ENCODE measurements around the gene CYP2F1. TPM values are rescaled to one million over a fixed set of nuclear protein-coding genes. Genes with fewer than 3 reads are reported as not detected.

The CYP2F1 gene
- total RNA-seq, 1 experiment from 2014 or later = not detected

DNA sequence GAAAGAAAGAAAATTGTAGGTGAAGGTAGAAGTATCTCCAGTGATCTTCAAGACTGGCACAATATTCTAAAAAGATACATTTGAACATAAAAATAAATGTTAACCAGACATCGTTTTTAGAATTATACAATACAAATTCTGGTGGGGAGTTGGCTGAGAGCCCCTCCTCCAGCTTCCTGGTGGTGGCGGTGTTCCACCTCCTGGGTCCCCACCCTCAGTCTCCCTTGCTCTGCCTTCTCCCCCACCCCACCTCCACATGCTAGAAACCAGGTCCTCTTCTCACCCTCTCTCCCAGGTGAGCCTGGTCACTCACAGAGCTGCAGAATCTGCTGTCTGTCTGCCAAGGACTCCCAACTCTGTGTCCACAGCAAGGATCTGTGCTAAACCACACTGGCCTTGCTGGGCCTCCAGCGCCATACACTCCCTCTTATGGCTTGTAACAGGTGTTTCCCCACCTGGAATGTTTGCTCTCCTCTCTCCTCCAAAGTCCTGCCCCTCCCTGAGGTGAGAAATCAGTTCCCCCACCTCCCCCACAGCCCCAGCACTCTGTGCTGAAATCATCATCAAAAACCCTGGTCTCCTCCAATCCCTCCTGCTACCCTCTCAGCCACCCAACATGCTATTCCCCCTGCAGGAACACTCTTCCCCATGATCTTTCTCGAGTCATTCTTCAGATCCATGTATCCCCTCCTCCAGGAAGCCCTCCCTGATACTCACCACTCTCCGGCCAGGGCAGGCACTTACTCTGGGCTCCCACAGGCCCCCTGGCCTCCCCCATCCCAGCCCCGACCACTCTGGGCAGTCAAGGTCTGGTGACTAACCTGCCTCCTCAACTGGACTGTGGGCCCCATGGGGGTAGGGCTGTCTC lies 58.3 kb downstream of the CYP2F1 start:
- H3K4me1 Mint-ChIP-seq (ENCODE audit: low read depth, unreplicated experiment) = peaks cover 37% of the 10 kb centered on the region
- no peaks in the 10 kb centered on the region for H3K9me3 Mint-ChIP-seq (ENCODE audit: low read depth, unreplicated experiment)
- H3K4me3 Mint-ChIP-seq (ENCODE audit: low read depth, unreplicated experiment) = no peak overlapping the region
- intact Hi-C loops (cut with micrococcal nuclease; ENCODE audit: unreplicated experiment) = no loop called here
- no peaks in the 10 kb centered on the region for H3K27me3 Mint-ChIP-seq (ENCODE audit: unreplicated experiment)
- TF ChIP-seq, protein P1, sequence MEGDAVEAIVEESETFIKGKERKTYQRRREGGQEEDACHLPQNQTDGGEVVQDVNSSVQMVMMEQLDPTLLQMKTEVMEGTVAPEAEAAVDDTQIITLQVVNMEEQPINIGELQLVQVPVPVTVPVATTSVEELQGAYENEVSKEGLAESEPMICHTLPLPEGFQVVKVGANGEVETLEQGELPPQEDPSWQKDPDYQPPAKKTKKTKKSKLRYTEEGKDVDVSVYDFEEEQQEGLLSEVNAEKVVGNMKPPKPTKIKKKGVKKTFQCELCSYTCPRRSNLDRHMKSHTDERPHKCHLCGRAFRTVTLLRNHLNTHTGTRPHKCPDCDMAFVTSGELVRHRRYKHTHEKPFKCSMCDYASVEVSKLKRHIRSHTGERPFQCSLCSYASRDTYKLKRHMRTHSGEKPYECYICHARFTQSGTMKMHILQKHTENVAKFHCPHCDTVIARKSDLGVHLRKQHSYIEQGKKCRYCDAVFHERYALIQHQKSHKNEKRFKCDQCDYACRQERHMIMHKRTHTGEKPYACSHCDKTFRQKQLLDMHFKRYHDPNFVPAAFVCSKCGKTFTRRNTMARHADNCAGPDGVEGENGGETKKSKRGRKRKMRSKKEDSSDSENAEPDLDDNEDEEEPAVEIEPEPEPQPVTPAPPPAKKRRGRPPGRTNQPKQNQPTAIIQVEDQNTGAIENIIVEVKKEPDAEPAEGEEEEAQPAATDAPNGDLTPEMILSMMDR (IDR thresholded peaks at IDR 0.05; ENCODE audit: unreplicated experiment) = no peak
- H3K36me3 Mint-ChIP-seq (ENCODE audit: insufficient read depth, unreplicated experiment) = peaks cover 14% of the 10 kb centered on the region
- DNase-seq = peak; percentile 25
- CTCF ChIA-PET = interaction anchor here (0.7 kb wide), 3 partner anchors 23 to 277 kb away, joined by 3 to 10 read pairs (median 3); no protein-coding TSS in a partner anchor
- no TSS peak for BruUV-seq (replicated peaks)
- no peak overlapping the region for H3K27ac Mint-ChIP-seq (ENCODE audit: unreplicated experiment)

DNA sequence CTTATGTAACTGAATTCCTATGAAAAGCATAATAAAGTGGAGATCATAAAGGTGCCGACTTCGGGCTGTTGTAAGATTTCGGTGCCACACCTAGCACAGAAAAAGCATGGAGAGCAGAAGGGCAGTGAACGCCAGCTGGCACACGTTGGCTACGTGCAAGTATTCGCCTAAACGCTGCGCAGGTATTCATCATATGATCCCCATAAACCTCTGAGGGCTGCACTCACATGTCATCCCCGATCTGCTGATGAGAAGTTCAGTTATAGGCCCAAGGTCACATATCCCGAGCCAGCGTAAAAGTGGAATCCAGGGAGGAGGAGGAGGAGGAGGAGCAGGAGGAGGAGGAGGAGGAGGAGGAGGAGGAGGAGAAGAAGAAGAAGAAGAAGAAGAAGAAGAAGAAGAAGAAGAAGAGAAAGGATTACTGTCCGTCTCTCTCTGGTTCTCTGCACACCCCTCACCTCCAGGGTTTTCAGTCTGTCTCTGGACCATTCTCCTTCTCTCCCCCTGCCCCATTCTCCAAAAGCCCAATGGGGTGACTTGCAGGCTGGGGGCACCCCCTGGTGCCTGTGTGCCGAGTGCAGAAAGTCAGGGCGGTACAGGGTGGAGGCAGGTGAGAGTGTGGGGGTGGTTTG lies 60.2 kb downstream of the CYP2F1 start:
- no peaks in the 10 kb centered on the region for H3K9me3 Mint-ChIP-seq (ENCODE audit: low read depth, unreplicated experiment)
- H3K36me3 Mint-ChIP-seq (ENCODE audit: insufficient read depth, unreplicated experiment) = peaks cover 14% of the 10 kb centered on the region
- no peak for DNase-seq
- H3K4me1 Mint-ChIP-seq (ENCODE audit: low read depth, unreplicated experiment) = peaks cover 37% of the 10 kb centered on the region
- no peak overlapping the region for H3K27ac Mint-ChIP-seq (ENCODE audit: unreplicated experiment)
- TF ChIP-seq, protein P1 (IDR thresholded peaks at IDR 0.05; ENCODE audit: unreplicated experiment) = no peak
- no TSS peak for BruUV-seq (replicated peaks)
- CTCF ChIA-PET = no interaction called here
- no peaks in the 10 kb centered on the region for H3K27me3 Mint-ChIP-seq (ENCODE audit: unreplicated experiment)
- intact Hi-C loops (cut with micrococcal nuclease; ENCODE audit: unreplicated experiment) = no loop called here
- H3K4me3 Mint-ChIP-seq (ENCODE audit: low read depth, unreplicated experiment) = no peak overlapping the region

DNA sequence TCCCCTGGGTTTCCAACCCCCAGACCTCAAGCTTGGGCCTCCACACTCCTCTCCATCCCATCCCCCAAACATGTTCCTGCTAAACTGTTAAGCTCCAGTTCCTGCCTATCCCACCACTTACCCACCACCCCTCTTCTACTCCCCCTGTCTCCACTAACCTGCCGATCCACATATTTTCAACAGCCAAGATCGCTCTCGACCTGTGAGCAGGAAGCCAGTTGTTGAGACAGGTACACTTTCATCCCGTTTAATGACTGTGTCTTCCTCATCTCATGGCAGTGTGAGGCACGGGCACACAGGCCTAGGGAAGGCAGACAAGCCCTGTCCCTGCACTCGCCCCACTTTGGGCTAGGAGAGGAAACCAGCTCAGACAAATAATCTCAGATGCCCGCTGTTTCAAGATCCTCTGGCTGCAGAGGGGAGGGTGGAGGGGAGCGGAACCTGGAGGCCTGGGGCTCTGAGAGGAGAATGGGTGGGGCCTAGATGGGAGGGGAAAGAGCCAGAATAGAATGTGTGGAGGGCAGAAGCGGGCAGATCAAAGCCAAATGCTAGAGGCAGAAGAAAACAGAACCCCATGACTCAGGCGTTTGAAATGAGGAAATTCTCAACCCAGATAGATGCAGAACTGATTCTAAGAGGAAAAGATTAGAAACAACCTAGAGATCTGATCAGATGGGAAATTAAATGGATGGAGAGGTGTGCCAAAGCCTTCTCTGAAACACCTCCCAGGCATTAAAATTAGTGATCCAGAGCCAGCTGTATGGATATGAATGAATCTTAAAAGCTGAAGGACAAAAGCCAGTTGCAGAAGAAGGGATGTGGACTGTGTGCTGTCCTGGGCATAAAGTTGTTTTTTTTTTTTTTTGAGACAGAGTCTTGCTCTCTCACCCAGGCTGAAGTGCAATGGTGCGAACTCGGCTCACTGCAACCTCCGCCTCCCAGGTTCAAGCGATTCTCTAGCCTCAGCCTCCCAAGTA lies 61.9 kb downstream of the CYP2F1 start:
- DNase-seq = peak; percentile 92
- H3K4me3 Mint-ChIP-seq (ENCODE audit: low read depth, unreplicated experiment) = peak overlapping the region; percentile 44
- intact Hi-C loops (cut with micrococcal nuclease; ENCODE audit: unreplicated experiment) = no loop called here
- TF ChIP-seq, protein P1 (IDR thresholded peaks at IDR 0.05; ENCODE audit: unreplicated experiment) = no peak
- no TSS peak for BruUV-seq (replicated peaks)
- CTCF ChIA-PET = interaction anchor here (0.6 to 1.1 kb wide), 3 partner anchors 28 to 560 kb away, joined by 3 to 10 read pairs (median 3); no protein-coding TSS in a partner anchor
- no peaks in the 10 kb centered on the region for H3K27me3 Mint-ChIP-seq (ENCODE audit: unreplicated experiment)
- H3K9me3 Mint-ChIP-seq (ENCODE audit: low read depth, unreplicated experiment) = no peaks in the 10 kb centered on the region
- peak overlapping the region; percentile 67 for H3K27ac Mint-ChIP-seq (ENCODE audit: unreplicated experiment)
- H3K4me1 Mint-ChIP-seq (ENCODE audit: low read depth, unreplicated experiment) = peaks cover 37% of the 10 kb centered on the region
- H3K36me3 Mint-ChIP-seq (ENCODE audit: insufficient read depth, unreplicated experiment) = peaks cover 14% of the 10 kb centered on the region

Other genes with a start within 250 kb of the CYP2F1 start
- gene CYP2A7, start 232.2 kb upstream of the CYP2F1 start, total RNA-seq (2022) = not detected in 2 replicates
- gene CYP2B6, start 123.2 kb upstream of the CYP2F1 start, total RNA-seq (2022) = 4.2 and 7.6 TPM in 2 replicates
- gene CYP2A13, start 26.0 kb upstream of the CYP2F1 start, total RNA-seq (2022) = not detected in 2 replicates
- gene CYP2S1, start 78.8 kb downstream of the CYP2F1 start, total RNA-seq (2022) = 4.9 and 8.9 TPM in 2 replicates
- 107 and 118 TPM in 2 replicates for gene AXL, start 104.8 kb downstream of the CYP2F1 start, total RNA-seq (2022)
- gene HNRNPUL1, start 149.9 kb downstream of the CYP2F1 start, total RNA-seq (2022) = 320 and 370 TPM in 2 replicates
- 45.8 and 48.0 TPM in 2 replicates for gene CCDC97, start 195.7 kb downstream of the CYP2F1 start, total RNA-seq (2022)
- 39.2 and 42.0 TPM in 2 replicates for gene TGFB1, start 239.5 kb downstream of the CYP2F1 start, total RNA-seq (2022)
- gene B9D2, start 249.7 kb downstream of the CYP2F1 start, total RNA-seq (2022) = 6.4 and 8.5 TPM in 2 replicates